Activated gamma-delta T cell treated with anti-CD3 and anti-CD28 coated beads, Interleukin-2, amount 50 U/mL, for 16 hours (primary cell): ENCODE data around the gene PDGFRB.
A peak's percentile ranks its signal among the peaks of the same experiment; 100 is the strongest.

Source experiments
- DNase-seq: peaks from one replicate; pipeline ENCODE4 v3.0.0-alpha.2; 2020; ENCODE audit warnings: low read depth

Gene PDGFRB

GRCh38 chr5:150155258-150156026 is at the start of gene PDGFRB:
Gene PDGFRB (minus strand): TSS chr5:150155845. CDS start chr5:150137047, 18,798 bp downstream.
- peak; percentile 31 for DNase-seq

GRCh38 chr5:150204590-150204960 is 48.9 kb upstream of the PDGFRB start:
- no peak for DNase-seq

- DNase-seq, result no peak
These were observed 48.4 kb upstream of the PDGFRB start for GRCh38 chr5:150203832-150204589.

- DNase-seq, result no peak
These were observed 46.9 kb upstream of the PDGFRB start for GRCh38 chr5:150202501-150202900.

GRCh38 chr5:150197476-150197875 is 41.8 kb upstream of the PDGFRB start:
- DNase-seq, result no peak

GRCh38 chr5:150196986-150197385 is 41.3 kb upstream of the PDGFRB start:
- no peak for DNase-seq

GRCh38 chr5:150196514-150196913 is 40.9 kb upstream of the PDGFRB start:
- no peak for DNase-seq

GRCh38 chr5:150195736-150196485 is 40.3 kb upstream of the PDGFRB start:
- no peak for DNase-seq

- DNase-seq, result no peak
These were observed 36.8 kb upstream of the PDGFRB start for GRCh38 chr5:150192462-150192861.

- no peak for DNase-seq
These were observed 35.3 kb upstream of the PDGFRB start for GRCh38 chr5:150190987-150191386.

GRCh38 chr5:150190503-150190979 is 34.9 kb upstream of the PDGFRB start:
- no peak for DNase-seq

GRCh38 chr5:150189728-150190502 is 34.3 kb upstream of the PDGFRB start, which contains the start of gene SLC6A7:
Gene SLC6A7 (plus strand): TSS chr5:150190062. CDS start chr5:150190328, 266 bp downstream.
- DNase-seq, result no peak

GRCh38 chr5:150189326-150189725 is 33.7 kb upstream of the PDGFRB start:
- DNase-seq, result no peak

- no peak for DNase-seq
These were observed 32.6 kb upstream of the PDGFRB start for GRCh38 chr5:150188146-150188842.

GRCh38 chr5:150186897-150187296 is 31.3 kb upstream of the PDGFRB start:
- DNase-seq, result no peak

- DNase-seq, result no peak
These were observed 30.5 kb upstream of the PDGFRB start for GRCh38 chr5:150186137-150186536.

- DNase-seq, result no peak
These were observed 29.6 kb upstream of the PDGFRB start for GRCh38 chr5:150184990-150185912.

GRCh38 chr5:150184006-150184405 is 28.4 kb upstream of the PDGFRB start:
- DNase-seq, result no peak

- DNase-seq, result no peak
These were observed 27.8 kb upstream of the PDGFRB start for GRCh38 chr5:150183436-150183835.

- DNase-seq, result no peak
These were observed 27.1 kb upstream of the PDGFRB start for GRCh38 chr5:150182774-150183173.
